ENCODE data around the gene NOC3L.
A peak's percentile ranks its signal among the peaks of the same experiment; 100 is the strongest.
"Not testable (repeated sequence)": the region's sequence is repeated elsewhere in the genome, so short reads cannot be mapped to it uniquely, and the experiment has no call there.

The NOC3L gene

GRCh38 chr10:94362360-94363250 lies at the start of gene NOC3L:
TSS of gene NOC3L (minus strand) at chr10:94362939. CDS start at chr10:94362838, 101 bp downstream.
- DNase-seq (ENCODE audit: low spot score) = peak; percentile 94

GRCh38 chr10:94412449-94412848 lies 49.7 kb upstream of the NOC3L start:
- DNase-seq (ENCODE audit: low spot score) = peak; percentile 4

GRCh38 chr10:94411304-94411703 lies 48.6 kb upstream of the NOC3L start:
- no peak for DNase-seq (ENCODE audit: low spot score)

GRCh38 chr10:94409021-94409657 lies 46.4 kb upstream of the NOC3L start:
- DNase-seq (ENCODE audit: low spot score) = no peak

- no peak for DNase-seq (ENCODE audit: low spot score)
Measured at GRCh38 chr10:94407668-94408067, 44.9 kb upstream of the NOC3L start.

- no peak for DNase-seq (ENCODE audit: low spot score)
Measured at GRCh38 chr10:94405406-94405805, 42.7 kb upstream of the NOC3L start.

GRCh38 chr10:94403380-94404213 lies 40.9 kb upstream of the NOC3L start:
- DNase-seq (ENCODE audit: low spot score) = peak; percentile 53

- DNase-seq (ENCODE audit: low spot score) = peak; percentile 36
Measured at GRCh38 chr10:94402843-94403379, 40.2 kb upstream of the NOC3L start.

GRCh38 chr10:94402204-94402842 lies 39.6 kb upstream of the NOC3L start, which contains the start of gene TBC1D12:
TSS of gene TBC1D12 (plus strand) at chr10:94402541. CDS start at chr10:94402614, 73 bp downstream.
- DNase-seq (ENCODE audit: low spot score) = peak; percentile 96

GRCh38 chr10:94398762-94399161 lies 36.0 kb upstream of the NOC3L start:
- no peak for DNase-seq (ENCODE audit: low spot score)

GRCh38 chr10:94397549-94398370 lies 35.0 kb upstream of the NOC3L start:
- DNase-seq (ENCODE audit: low spot score) = peak; percentile 44

GRCh38 chr10:94392117-94392516 lies 29.4 kb upstream of the NOC3L start:
- DNase-seq (ENCODE audit: low spot score) = not testable (repeated sequence)

GRCh38 chr10:94385733-94386132 lies 23.0 kb upstream of the NOC3L start:
- DNase-seq (ENCODE audit: low spot score) = not testable (repeated sequence)

GRCh38 chr10:94383530-94383929 lies 20.8 kb upstream of the NOC3L start:
- DNase-seq (ENCODE audit: low spot score) = no peak

- no peak for DNase-seq (ENCODE audit: low spot score)
Measured at GRCh38 chr10:94376865-94377264, 14.1 kb upstream of the NOC3L start.

GRCh38 chr10:94375374-94375773 lies 12.6 kb upstream of the NOC3L start:
- DNase-seq (ENCODE audit: low spot score) = no peak

GRCh38 chr10:94370501-94370900 lies 7.8 kb upstream of the NOC3L start:
- DNase-seq (ENCODE audit: low spot score) = no peak

GRCh38 chr10:94366382-94366781 lies 3.6 kb upstream of the NOC3L start:
- no peak for DNase-seq (ENCODE audit: low spot score)

- no peak for DNase-seq (ENCODE audit: low spot score)
Measured at GRCh38 chr10:94364482-94364881, 1.7 kb upstream of the NOC3L start.

- no peak for DNase-seq (ENCODE audit: low spot score)
Measured at GRCh38 chr10:94363251-94363565, 469 bp upstream of the NOC3L start.

Data from AG08395 (cell line).